GM12891 (cell line): Measurements from ENCODE around the gene UQCC2.

Source experiments
- POLR2A ChIP-seq: IDR thresholded peaks from 2 replicates; pipeline ENCODE4 v1.6.1; 2011; ENCODE audit warnings: low read depth, low read length, control low read depth
- TAF1 ChIP-seq: IDR thresholded peaks from 2 replicates; pipeline ENCODE4 v1.6.1; 2011; ENCODE audit warnings: low read depth, low read length, control low read depth

DNA sequence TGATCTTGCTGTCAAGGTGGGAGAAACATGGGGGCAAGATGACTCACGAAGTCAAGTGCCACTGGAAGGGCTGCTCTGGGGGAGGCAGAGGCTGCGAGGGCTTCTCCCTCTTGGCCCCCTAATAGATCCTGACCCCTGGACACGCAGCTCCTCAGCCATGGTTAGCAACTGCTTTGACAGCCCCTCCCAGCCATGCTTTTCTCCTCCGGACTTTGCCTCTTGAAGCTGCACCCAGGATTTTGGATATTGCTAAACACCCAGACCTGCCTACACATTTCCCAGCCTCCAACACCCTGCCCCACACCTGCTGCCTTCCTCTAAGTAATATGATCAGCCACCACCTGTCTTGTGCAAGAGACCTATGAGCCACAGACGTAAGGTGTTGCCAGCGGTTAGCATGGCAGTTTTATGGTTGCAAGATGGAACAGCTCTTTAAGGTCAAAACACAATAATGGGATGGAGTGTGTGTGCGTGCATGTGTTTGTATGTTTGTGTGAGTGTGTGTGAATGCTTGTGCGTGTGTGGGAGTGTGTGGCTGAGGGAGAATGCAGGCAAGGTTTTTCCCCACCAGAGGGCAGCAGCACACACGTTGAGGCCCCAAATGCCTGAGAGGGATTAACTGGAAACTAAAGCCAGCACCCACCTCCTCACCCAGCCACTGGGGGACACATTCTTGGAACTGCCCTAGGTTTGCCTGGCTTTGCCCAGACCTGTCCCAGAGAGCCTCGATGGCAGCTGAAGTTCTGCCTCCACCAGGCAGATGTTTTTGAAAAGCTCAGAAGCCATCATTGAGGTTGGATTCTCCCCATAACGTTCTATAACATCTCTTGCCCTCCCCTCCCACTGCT is 32.7 kb upstream of the UQCC2 start:
- TF ChIP-seq TAF1 (no peak), POLR2A (no peak)
